BLaER1 treated with 17β-estradiol and CSF1 and Interleukin-3, amounts not matched to agents 10 nM and 100 nM (cell line): ENCODE results near the gene TUBA1B.
"Not testable (repeated sequence)": the region's sequence is repeated elsewhere in the genome, so short reads cannot be mapped to it uniquely, and the experiment has no call there.

Experiments used
- H3K27ac ChIP-seq, 11 experiments: shearing (Covaris generic); formaldehyde crosslinking; 2 replicates each; pipeline ENCODE4 v1.8.1; 2022
- H3K27me3 ChIP-seq, 11 experiments: shearing (Covaris generic); formaldehyde crosslinking; 2 replicates each; pipeline ENCODE4 v1.8.1; 2022
- H3K36me3 ChIP-seq, 11 experiments: shearing (Covaris generic); formaldehyde crosslinking; 2 replicates each; pipeline ENCODE4 v1.8.1; 2022
- H3K4me1 ChIP-seq, 10 experiments: shearing (Covaris generic); formaldehyde crosslinking; 2 replicates each; pipeline ENCODE4 v1.8.1; 2022
- H3K4me2 ChIP-seq, 11 experiments: shearing (Covaris generic); formaldehyde crosslinking; 2 replicates each; pipeline ENCODE4 v1.8.1; 2022
- H3K4me3 ChIP-seq, 10 experiments: shearing (Covaris generic); formaldehyde crosslinking; 2 replicates each; pipeline ENCODE4 v1.8.1; 2022
- H3K9ac ChIP-seq, 11 experiments: shearing (Covaris generic); formaldehyde crosslinking; 2 replicates each; pipeline ENCODE4 v1.8.1; 2022
- H3K9me3 ChIP-seq, 11 experiments: shearing (Covaris generic); formaldehyde crosslinking; replicated peaks in 1 of 11; 2 replicates each; pipeline ENCODE4 v1.8.1; 2022
- H4K20me1 ChIP-seq, 11 experiments: shearing (Covaris generic); formaldehyde crosslinking; 2 replicates each; pipeline ENCODE4 v1.8.1; 2022
- Cebpa-rat ChIP-seq, 11 experiments: shearing (Covaris generic); IDR thresholded peaks; 2 replicates each; pipeline ENCODE4 v1.8.1; 2022

The TUBA1B gene

GRCh38 chr12:49147384-49147783, 16.2 kb upstream of the TUBA1B start:
- Histone ChIP-seq H3K9me3 (no peaks in the 10 kb centered on the region), H3K4me1 (peaks cover 0 to 34% (median 12%) of the 10 kb centered on the region in 10 experiments; a peak in 12 of 20 replicates)
- TF ChIP-seq Cebpa-rat (IDR thresholded peaks at IDR 0.05): no peak

GRCh38 chr12:49146406-49146805, 15.2 kb upstream of the TUBA1B start:
- H3K4me2 ChIP-seq: peak overlapping the region in 1 of 11 experiments; percentile 4; a peak in 1 of 22 replicates
- H3K27ac ChIP-seq: no peak overlapping the region
- no peaks in the 10 kb centered on the region for H3K36me3 ChIP-seq
- TF ChIP-seq Cebpa-rat (IDR thresholded peaks at IDR 0.05): no peak
- no peaks in the 10 kb centered on the region for H3K9me3 ChIP-seq
- no peaks in the 10 kb centered on the region for H4K20me1 ChIP-seq
- H3K4me1 ChIP-seq: peaks cover 0 to 34% (median 12%) of the 10 kb centered on the region in 10 experiments; a peak in 12 of 20 replicates
- no peak overlapping the region for H3K9ac ChIP-seq
- no peak overlapping the region for H3K4me3 ChIP-seq
- H3K27me3 ChIP-seq: no peaks in the 10 kb centered on the region

More at GRCh38 chr12:49147384-49147783, 16.2 kb upstream of the TUBA1B start:
- H4K20me1 ChIP-seq: no peaks in the 10 kb centered on the region
- H3K36me3 ChIP-seq: no peaks in the 10 kb centered on the region
- no peak overlapping the region for H3K9ac ChIP-seq
- H3K27ac ChIP-seq: no peak overlapping the region
- no peak overlapping the region for H3K4me2 ChIP-seq
- H3K4me3 ChIP-seq: no peak overlapping the region
- H3K27me3 ChIP-seq: no peaks in the 10 kb centered on the region

GRCh38 chr12:49144384-49144783, 13.2 kb upstream of the TUBA1B start:
- H3K27ac ChIP-seq: no peak overlapping the region
- no peaks in the 10 kb centered on the region for H3K9me3 ChIP-seq
- peaks cover 0 to 22% (median 4%) of the 10 kb centered on the region in 10 experiments; a peak in 8 of 20 replicates for H3K4me1 ChIP-seq
- H3K36me3 ChIP-seq: no peaks in the 10 kb centered on the region
- no peak for TF ChIP-seq Cebpa-rat (IDR thresholded peaks at IDR 0.05)
- H3K9ac ChIP-seq: no peak overlapping the region
- no peaks in the 10 kb centered on the region for H4K20me1 ChIP-seq
- no peaks in the 10 kb centered on the region for H3K27me3 ChIP-seq
- no peak overlapping the region for H3K4me3 ChIP-seq
- H3K4me2 ChIP-seq: no peak overlapping the region

GRCh38 chr12:49138999-49139398, 7.8 kb upstream of the TUBA1B start:
- Histone ChIP-seq H3K4me1 (peaks cover 1 to 14% (median 8%) of the 10 kb centered on the region in 10 experiments; a peak in 18 of 20 replicates), H3K36me3 (0 out of 22 replicates have a peak, but pooled peaks cover 0 to 7% (median 0%) of the 10 kb centered on the region in 11 experiments), H3K9ac (no peak overlapping the region), H3K27me3 (no peaks in the 10 kb centered on the region), H4K20me1 (no peaks in the 10 kb centered on the region), H3K4me3 (no peak overlapping the region), H3K4me2 (peak overlapping the region in 5 of 11 experiments; percentile 1 to 29 (median 20); a peak in 4 of 22 replicates), H3K27ac (no peak overlapping the region), H3K9me3 (no peaks in the 10 kb centered on the region)
- no peak for TF ChIP-seq Cebpa-rat (IDR thresholded peaks at IDR 0.05)

- Histone ChIP-seq H3K4me2 (peak overlapping the region in 8 of 11 experiments; percentile 1 to 29 (median 18); a peak in 6 of 22 replicates), H3K27ac (no peak overlapping the region), H3K27me3 (no peaks in the 10 kb centered on the region), H3K9me3 (no peaks in the 10 kb centered on the region), H3K36me3 (0 out of 22 replicates have a peak, but pooled peaks cover 0 to 7% (median 0%) of the 10 kb centered on the region in 11 experiments), H4K20me1 (no peaks in the 10 kb centered on the region), H3K4me3 (no peak overlapping the region), H3K9ac (no peak overlapping the region), H3K4me1 (peaks cover 5 to 18% (median 12%) of the 10 kb centered on the region in 10 experiments)
- no peak for TF ChIP-seq Cebpa-rat (IDR thresholded peaks at IDR 0.05)
These were observed 7.4 kb upstream of the TUBA1B start for GRCh38 chr12:49138587-49138986.

- Histone ChIP-seq H3K27me3 (no peaks in the 10 kb centered on the region), H3K9me3 (no peaks in the 10 kb centered on the region), H3K4me2 (no peak overlapping the region), H3K27ac (no peak overlapping the region), H4K20me1 (no peaks in the 10 kb centered on the region), H3K4me1 (peaks cover 16 to 29% (median 23%) of the 10 kb centered on the region in 10 experiments), H3K9ac (no peak overlapping the region), H3K36me3 (0 out of 22 replicates have a peak, but pooled peaks cover 0 to 7% (median 0%) of the 10 kb centered on the region in 11 experiments), H3K4me3 (no peak overlapping the region)
- no peak for TF ChIP-seq Cebpa-rat (IDR thresholded peaks at IDR 0.05)
These were observed 6.3 kb upstream of the TUBA1B start for GRCh38 chr12:49137476-49137875.

- H4K20me1 ChIP-seq, H3K9me3 ChIP-seq, H3K27ac ChIP-seq, H3K4me3 ChIP-seq, H3K27me3 ChIP-seq, H3K36me3 ChIP-seq, H3K9ac ChIP-seq, H3K4me2 ChIP-seq: not testable (repeated sequence)
- peaks cover 21 to 34% (median 28%) of the 10 kb centered on the region in 10 experiments for H3K4me1 ChIP-seq
These were observed 5.8 kb upstream of the TUBA1B start for GRCh38 chr12:49136997-49137396.

GRCh38 chr12:49133590-49133989, 2.4 kb upstream of the TUBA1B start:
- H3K4me2 ChIP-seq: peak overlapping the region; percentile 83 to 100 (median 92)
- peak in 1 of 11 experiments; percentile 30; a peak in 1 of 22 replicates for TF ChIP-seq Cebpa-rat (IDR thresholded peaks at IDR 0.05)
- H3K4me3 ChIP-seq: peak overlapping the region in 2 of 10 experiments; percentile 77 to 95; a peak in 2 of 20 replicates
- peak overlapping the region in 7 of 11 experiments; percentile 55 to 100 (median 99); a peak in 10 of 22 replicates for H3K9ac ChIP-seq
- peak overlapping the region in 8 of 11 experiments; percentile 12 to 99 (median 36); a peak in 14 of 22 replicates for H3K27ac ChIP-seq
- H3K36me3 ChIP-seq: peaks cover 15 to 28% (median 20%) of the 10 kb centered on the region in 11 experiments
- H3K4me1 ChIP-seq: peaks cover 38 to 47% (median 42%) of the 10 kb centered on the region in 10 experiments
- H3K27me3 ChIP-seq: no peaks in the 10 kb centered on the region
- peaks cover 20 to 26% (median 24%) of the 10 kb centered on the region in 11 experiments for H4K20me1 ChIP-seq
- no peaks in the 10 kb centered on the region for H3K9me3 ChIP-seq

GRCh38 chr12:49133014-49133413, 1.8 kb upstream of the TUBA1B start:
- H3K4me1 ChIP-seq: peaks cover 35 to 44% (median 38%) of the 10 kb centered on the region in 10 experiments
- H3K4me3 ChIP-seq: peak overlapping the region; percentile 77 to 100 (median 98); a peak in 15 of 20 replicates
- TF ChIP-seq Cebpa-rat (IDR thresholded peaks at IDR 0.05): no peak
- peak overlapping the region in 10 of 11 experiments; percentile 17 to 100 (median 50); a peak in 14 of 22 replicates for H3K27ac ChIP-seq
- H3K9ac ChIP-seq: peak overlapping the region; percentile 55 to 100 (median 100); a peak in 19 of 22 replicates
- peak overlapping the region; percentile 83 to 100 (median 92) for H3K4me2 ChIP-seq
- H3K9me3 ChIP-seq: no peaks in the 10 kb centered on the region
- H3K27me3 ChIP-seq: no peaks in the 10 kb centered on the region
- peaks cover 22 to 27% (median 26%) of the 10 kb centered on the region in 11 experiments for H4K20me1 ChIP-seq
- H3K36me3 ChIP-seq: peaks cover 16 to 29% (median 22%) of the 10 kb centered on the region in 11 experiments
